GM18519 (cell line): ENCODE data around the gene ARFGAP2.

Experiments
- ATAC-seq: cut with Tn5 transposase; IDR thresholded peaks from one replicate; pipeline ENCODE4 v1.9.1; 2021; ENCODE audit warnings: mild to moderate bottlenecking, moderate library complexity; ENCODE audit not compliant: unreplicated experiment, low FRiP score

ARFGAP2 gene

DNA sequence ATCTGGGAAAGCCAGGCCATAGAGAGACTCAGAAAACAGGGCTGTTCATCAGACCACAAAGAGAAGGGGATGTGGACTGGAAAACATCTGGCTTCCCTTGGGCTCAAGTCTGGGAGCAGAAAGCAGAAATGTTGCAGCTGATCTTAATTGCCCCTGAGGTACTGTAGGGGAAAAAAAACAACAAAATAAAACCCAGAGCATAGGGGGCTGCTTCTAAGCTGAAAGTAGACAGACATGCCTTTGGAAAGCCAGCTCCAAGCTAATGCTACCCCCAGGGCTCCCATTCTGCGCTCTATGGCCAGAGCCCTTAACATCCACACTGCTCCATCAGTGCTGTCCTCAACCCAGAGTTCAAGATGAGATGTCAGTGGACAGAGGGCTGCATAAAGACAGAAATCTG is 11.6 kb upstream of the ARFGAP2 start:
- no peak for ATAC-seq

DNA sequence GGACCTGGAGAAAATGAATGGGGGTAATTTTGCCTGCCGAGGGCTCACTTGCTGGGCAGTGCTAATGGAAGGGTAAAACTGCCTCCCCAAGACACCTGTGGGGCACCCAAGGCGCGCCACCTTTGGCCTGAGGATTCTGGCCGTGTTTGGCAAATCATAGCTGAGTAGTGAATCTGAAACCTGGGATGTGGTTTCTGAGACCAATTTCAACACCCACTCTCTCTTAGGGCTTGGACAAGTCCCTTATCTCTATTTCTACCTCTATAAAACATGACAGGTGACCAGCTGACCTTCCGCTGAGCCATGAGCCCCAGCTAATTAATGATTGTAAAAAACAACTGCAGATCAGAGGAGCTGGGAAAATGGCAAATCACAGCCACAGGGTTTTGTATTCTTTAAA is 11.0 kb upstream of the ARFGAP2 start:
- no peak for ATAC-seq

DNA sequence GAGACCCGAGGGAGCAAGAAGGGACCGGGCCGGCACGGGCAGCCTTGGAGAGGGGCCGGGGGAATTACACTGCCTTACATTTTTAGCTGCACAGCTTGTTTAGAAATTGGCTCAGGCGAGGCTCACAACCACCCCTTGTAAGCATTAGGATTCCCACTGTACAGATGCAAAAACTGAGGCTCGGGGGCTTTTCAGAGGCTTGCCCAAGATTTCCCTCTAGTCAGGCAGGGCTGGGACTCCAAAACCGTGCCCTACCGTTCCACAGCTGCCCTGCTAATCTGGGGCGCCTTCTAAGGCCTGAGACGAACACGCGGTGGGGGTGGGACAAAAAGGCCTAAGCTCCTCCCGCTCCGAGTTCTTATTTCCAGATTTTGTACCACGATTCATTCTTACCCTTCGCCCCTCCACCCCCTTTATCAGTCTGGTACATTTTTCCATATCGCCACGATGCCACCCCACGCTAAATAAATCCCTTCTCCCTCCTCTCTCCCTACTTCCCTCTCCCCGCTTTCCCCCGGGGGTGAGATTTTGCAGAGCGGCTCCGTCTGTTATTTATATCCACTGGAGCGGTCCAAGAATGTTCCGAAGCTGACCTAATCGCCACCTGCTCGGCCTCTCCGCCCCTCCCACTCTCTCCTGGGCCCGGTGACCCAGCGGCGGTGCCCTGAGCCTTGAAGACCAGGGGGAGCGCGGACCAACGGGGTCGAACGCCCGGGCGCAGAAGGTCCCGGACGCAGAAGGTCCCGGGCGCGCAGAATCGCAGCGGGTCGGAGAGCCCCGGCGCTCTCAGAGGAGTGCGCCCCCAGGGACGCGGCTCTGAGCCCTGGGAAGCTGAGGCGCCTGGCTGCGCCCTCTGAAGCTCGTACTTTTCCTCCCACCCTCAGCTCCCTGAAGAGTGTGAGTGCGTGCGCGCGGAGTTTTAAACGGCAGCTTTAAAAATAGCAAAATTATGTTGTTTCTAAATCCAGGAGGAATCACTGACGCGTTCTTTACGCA is 10.3 kb upstream of the ARFGAP2 start:
- ATAC-seq, result no peak

DNA sequence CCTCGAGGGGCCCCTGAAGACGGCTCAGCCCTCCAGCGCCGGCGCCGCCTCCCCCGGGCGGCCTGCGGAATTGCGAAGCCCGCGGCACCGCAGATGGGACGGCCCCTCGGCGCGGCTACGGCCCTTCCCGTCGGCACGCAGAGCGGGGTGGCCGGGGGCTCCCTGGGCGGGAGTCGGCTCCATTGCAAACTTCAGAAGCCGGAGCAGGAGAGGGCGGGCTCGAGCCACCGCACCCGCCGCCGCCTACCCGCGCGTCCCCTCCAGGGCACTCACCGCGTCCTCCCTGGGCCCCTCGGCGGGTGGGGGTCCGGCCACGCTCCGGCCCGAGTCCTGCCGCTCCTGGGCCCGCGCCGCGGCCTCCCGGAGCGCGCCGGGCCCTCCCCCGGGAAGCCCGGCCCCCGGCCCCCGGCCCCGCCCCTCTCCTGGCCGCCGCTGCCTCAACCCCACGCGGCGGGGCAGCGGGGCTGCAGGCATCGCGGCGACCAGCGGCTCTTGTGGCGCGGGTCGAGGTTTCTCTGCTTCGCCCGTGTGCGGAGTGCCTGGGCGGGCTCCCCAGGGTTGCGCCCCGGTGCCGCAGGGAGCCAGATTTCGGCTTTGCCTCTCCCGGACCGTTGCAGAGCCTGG is 9.5 kb upstream of the ARFGAP2 start, which contains the start of gene PACSIN3:
TSS of gene PACSIN3 (minus strand) at position 359 of the 624 bp plus-strand sequence. CDS start 3,707 bp downstream, outside the sequence.
- no peak for ATAC-seq

DNA sequence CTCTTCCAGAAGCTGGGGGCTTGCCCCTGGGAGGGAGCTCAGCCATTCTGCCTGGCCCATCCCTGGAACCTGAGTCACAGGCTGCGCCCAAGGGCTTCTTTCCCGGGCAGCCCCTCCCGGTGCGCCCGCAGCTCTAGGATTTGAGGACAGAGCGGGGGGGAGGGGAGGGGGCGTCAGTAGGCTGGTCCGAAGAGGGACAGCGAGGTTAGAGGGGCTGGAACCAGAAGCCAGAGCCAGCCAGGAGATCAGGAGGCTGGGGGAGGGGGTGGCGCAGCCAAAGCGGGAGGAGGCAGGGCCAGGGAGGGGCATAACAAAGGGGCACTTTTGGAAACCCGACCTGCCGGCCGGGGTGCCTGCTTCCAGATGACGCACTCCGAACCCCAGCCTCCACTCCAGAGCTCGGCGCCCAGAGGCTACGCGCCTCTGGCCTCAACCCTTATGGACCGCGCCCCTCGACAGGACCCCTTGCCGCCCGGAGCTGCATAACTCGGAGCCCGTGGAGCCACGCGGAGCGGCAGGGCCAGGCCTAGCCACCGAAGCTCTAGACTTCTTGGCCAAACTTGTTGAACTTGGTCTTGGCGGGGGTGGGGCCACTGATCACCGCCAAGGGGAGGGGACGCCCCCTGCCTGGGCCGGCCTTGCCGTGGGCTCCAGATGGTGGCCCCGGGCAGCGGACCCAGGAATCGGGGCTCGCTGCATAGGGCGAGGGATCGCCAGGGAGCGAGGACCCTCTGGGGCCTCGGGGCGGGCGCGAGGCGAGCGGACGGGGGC is 8.8 kb upstream of the ARFGAP2 start:
- ATAC-seq, result no peak

DNA sequence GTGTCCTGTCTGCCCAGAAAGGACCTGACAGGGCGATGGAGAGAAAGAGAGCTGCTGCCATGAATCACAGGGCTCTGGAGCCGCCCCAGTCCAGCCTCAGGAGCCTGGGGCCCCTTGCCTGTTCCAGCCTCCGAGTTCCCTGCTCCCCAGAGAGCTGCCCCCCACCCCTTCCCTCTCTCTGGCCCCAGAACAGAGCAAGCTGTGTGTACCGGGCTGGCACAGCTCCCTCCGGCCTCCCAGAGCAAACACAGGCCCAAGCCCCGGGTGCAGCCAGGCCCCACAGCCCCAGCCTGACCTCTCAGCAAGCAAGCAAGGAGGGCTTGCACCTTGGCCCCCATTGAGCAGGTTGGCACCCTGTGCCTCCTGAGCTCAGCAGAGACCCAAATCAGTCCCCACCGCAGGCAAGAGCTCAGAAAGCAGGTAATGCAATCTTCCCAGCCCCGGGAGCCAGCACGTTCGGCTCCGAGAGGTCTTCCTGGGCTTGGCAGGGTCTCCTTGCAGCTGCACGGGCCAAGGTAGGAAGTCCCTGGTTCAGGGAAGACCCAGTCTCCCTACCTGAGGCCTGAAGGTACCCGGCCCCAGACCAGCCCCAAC is 8.1 kb upstream of the ARFGAP2 start:
- no peak for ATAC-seq

DNA sequence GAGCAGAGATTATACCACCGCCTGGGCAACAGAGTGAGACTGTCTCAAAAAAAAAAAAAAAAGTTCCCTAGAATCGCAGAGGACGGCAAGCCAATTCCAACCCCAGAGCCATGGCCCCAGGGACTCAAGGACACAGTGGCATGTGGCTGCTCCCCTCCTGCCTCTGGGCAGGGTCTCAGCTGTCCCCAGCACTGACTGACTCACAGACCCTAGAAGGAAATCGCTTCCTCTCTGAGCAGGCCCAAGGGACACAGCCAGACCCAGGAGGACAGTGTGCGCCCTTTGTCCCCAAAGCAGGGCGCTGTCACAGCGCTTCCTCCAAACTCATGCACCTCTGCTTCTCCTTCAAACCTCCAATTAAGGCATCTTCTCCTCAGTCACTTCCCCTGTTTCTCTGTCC is 7.3 kb upstream of the ARFGAP2 start:
- no peak for ATAC-seq

DNA sequence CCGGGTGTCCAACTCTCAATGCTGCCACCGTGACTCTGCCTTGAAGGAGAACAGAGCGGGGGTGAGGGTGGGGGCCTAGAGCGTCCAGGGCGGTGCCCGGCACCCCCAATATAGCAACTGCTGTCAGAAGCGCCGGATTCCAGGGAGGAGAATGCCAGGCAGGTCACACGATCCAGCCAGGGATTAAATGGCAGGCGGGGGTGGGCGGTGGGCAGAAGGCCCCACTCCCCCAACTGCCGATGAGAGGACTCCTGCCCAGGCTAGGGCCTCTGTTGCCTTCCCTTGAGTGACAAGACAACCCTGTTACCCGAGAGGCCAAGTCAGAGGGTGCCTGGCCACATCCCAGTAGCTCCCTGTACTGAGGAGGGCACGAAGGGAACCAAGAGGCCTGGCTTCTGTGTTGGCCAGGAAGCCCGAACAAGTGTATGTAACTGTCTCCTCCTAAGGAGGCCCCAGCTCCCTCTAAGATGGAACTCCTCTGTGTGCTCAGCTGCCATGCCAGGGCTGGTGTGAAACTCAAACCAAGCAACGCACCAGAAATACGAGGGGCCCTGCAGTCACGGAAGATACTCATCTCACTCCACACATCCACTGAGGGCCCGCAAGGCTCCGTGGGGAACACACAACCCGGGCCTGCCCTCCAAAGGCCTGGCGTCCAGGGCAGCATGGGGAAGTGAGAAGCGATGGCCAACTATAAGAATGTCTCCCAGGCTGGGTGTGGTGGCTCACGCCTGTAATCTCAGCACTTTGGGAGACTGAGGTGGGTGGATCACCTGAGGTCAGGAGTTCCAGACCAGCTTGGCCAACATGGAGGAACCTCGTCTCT is 6.6 kb upstream of the ARFGAP2 start:
- ATAC-seq, result no peak

DNA sequence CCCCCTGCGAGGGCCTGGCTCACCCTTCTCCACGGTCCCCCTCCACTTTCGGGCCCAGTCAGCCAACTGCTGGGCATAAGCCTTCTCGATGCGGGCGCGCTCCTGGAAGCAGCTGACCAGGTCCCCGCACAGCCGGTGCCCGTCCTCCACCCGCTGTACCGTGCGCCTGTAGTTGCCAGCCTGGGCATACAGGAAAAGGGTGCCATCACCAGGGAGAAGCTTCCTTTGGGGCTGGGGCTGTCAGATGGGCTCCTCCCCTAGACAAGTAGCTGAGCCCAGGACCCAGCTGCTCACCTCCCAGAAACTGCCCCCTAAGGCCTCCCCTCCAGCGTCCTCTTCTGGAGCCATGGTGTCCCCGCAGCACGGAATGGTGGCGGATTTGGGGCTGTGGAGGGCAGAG is 5.7 kb upstream of the ARFGAP2 start:
- ATAC-seq, result no peak

DNA sequence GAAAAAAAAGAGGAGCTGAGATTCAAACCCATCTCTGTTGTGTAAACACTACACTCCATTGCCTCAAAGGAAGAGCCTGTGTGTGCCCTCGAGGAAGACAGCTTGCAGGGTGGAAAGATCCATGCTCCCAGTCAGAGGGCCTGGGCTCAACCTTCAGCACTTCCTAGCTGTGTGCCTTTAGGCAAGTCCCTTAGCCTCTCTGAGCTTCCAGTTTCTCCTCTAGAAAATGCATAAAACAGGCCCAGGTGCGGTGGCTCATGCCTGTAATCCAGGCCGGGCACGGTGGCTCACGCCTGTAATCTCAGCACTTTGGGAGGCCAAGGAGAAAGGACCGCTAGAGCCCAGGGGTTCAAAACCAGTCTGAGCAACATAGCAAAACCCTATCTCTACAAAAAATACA is 4.6 kb upstream of the ARFGAP2 start:
- no peak for ATAC-seq

DNA sequence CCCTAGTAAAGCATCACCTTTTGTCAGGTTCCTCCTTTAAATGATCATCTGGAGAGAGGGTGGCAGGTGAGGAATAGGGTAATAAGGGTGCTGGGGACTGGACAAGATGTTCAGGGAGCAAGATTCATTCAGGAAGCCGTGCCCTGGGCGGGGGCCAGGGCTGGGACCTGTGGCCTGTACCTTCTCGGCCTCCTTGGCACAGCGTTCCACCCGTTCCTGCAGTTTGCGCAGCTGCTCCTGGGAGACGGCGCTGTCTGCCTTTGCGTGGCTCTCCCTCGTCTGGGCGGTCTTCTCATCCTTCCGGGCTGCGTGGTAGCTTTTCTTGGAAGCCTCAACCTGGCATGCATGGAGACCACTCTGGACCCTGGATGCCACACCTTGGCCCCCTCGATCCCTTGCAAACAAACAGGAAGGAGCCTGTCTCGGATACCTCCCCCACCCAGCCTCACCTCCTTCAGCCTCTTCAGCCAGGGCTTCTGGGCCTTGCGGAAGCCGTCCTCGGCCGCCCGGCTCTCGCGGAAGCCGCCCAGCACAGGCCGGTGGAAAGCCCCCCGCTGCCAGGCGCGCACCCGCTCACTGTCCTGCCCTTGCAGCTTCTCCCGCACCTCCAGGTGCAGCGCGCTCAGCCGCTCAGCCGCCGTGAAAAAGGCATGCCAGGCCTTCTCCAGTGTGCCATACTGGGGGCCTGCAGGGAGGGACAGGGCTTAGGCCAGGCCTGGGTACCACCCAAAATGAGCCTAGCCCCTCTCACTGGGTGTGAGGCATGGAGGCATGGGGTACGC is 3.5 kb upstream of the ARFGAP2 start:
- ATAC-seq, result no peak

DNA sequence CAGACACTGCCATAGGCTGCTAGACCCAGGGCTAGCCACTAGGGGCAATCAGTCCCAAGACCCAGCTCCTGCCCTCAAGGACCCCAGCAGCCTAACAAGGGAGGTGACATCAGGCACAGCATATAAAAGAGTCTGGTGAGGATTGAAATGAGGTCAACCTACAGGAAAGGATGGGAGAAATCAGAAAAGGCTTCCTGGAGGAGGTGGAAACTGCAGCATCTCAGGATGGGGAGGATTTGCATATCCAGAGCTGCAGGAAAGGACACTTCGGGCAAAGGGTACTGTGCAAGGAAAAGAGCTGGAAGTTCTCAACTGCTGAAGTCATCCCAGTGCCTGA is 2.9 kb upstream of the ARFGAP2 start:
- no peak for ATAC-seq

DNA sequence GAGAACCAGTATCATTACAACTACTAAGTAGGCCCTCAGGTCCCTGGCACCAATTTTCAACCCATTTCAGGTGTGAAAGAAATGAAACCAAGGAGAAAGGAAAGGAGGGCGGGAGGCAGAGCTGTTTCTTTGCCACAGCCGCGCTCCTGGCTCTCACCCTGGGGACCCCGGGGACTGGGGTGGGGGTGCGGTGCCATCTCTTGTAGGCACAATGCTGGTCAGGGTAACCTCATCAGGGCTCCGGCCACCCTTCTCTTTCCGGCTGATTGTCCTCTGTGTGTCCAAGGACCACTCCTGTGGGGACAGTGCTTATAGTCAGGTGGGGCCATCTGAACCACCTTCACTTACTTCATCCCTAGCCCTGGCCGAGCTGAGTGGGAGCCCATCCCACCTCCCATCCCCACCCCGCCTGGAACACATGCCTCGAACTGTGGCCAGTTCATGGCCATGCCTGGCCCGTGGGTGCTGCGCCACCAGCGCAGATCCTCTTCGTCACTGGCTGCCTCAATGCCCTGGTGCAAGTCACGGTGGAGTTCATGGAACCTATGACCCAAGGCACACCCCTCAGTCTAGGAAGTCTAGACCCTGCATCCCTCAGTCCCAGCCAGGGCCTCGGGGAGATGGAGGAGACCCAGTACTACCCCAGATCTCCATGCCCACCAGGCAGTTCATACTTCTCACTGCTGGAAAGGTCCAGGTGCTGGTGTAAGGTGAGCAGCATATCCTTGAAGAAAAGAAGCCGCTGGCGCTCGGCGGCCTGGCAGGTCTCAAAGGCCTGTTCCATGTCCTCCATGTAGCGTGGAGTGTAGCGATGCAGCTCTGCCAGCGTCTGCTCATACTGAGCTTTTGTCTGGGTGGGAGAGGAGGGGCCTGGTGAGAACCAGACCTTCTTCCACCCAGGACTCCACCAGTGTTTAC is 2.3 kb upstream of the ARFGAP2 start:
- ATAC-seq, result no peak

DNA sequence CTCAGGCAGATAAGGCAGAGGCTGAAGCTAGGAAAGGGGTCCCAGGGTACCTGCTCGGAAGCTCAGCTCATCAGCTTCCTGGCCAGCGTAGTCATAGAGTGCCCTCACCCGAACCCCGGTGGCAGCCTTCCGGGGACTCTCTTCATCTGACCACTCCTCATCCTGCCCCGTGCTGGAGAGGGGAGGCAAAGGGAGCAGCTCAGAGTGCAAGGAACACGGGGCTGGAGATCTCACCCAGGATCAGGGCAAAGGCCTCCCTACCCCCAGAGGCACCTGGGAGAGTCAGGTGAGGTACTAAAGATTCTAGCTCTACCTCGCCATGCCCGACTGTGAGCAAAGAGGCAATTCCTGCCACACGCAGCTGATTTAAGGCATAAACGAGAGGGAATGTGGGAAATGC is 1.6 kb upstream of the ARFGAP2 start:
- no peak for ATAC-seq

DNA sequence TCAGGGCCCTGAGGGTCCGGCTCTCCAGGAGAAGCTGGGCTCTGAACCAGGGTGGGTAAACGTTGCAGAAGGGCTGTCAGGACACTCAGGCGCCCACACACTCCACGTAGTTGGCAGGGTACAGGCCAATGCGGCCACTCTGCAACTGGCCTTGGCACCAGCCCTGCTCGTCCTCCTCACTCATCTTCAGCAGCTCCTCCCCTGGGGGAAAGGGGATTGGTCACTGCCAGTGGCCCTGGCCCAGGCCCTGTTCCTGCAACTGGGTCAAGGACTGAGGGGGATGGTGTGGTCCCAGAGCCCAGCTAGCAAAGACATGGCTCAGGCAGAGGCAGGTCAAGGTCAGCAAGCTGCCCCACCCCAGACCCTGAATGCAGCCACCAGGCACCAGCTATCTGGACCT is 1.2 kb upstream of the ARFGAP2 start:
- ATAC-seq, result peak; percentile 2

DNA sequence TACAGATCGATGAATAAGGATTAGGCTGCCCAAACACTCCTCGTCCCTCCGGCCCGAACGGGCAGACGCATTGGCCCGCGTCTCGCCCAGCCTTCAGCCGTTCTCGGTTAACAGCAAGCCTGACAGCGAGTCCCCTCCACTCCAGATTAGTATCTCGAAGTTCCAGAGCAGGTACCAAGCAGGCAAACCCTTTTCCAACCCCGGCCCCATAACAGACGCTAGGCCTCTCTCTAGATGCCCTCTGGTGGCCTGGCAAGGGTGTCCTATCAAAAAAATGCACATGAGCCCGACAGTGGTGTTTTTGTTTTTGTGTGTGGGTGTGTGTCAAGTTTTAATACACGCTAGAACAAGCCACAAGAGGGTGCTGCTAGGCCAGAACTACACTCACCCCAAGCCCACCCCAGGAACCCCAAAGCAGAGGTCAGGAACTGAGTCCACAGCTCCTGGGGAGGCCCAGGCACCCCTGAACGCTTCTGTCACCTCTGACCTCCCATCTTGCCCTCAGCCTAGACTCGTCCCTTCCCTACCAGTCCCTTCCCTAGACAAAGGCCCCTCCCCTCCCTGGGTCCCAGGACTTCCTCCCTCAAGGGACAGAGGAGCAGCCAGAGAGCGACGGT is 658 bp upstream of the ARFGAP2 start:
- ATAC-seq, result peak; percentile 31

DNA sequence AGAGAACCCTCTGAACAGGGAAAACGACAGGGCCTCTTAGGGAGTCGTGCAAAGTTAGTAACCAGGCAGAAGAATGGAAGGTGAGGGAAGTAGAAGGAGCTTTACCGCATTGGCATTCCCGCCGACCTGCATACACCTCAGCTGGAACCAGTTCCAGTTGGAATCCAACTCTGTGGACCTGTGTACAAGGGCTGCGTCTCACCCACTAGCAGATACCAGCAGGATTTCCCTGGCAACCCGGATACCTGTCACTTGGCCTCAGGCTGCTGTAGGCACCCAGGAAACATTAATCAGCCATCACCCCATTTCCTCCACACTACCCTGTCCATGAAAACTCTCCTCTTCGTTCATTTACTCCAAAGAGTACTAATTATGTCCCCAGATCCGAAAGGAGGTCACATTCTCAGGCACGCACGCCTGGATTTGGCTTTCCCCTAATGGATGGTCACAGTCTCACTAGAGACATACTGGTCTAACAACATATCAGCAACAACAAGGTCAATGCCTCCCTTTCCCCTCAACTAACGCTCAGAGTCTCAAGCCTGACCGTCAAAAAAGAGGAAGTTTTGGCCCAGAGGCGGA is 842 bp downstream of the ARFGAP2 start:
- ATAC-seq, result no peak
